PC-3 (cell line): Measurements from ENCODE around the gene FSTL4. TPM values are rescaled to one million over a fixed set of nuclear protein-coding genes. Genes with fewer than 3 reads are reported as not detected.

Experiments used
- ATAC-seq: fragments of 200-7000 bp; cut with Tn5 transposase; 2 replicates; pipeline ENCODE4 v1.9.1; 2020; ENCODE audit warnings: mild to moderate bottlenecking, moderate library complexity
- BruUV-seq: library from RNA; stranded (reverse); fragments of 400-500 nt; replicated peaks from 2 replicates; lab custom pipeline; 2021; lab: Mats Ljungman, UMichigan
- CTCF ChIA-PET: fragments of 300-600 bp; sonication (Branson Sonifier 250); formaldehyde crosslinking; loops from one replicate; lab custom pipeline; 2022; ENCODE audit warnings: antibody characterized with exemption; lab: Charles Lee
- POLR2A ChIA-PET: fragments of 300-600 bp; sonication (Branson Sonifier 250); formaldehyde crosslinking; loops from one replicate; lab custom pipeline; 2022; ENCODE audit warnings: antibody characterized with exemption; ENCODE audit not compliant: unreplicated experiment; lab: Charles Lee
- DNase-seq: peaks from one replicate; pipeline ENCODE4 v3.0.0-alpha.2; 2015
- H2AFZ ChIP-seq: fragments of 300-600 bp; sonication (generic); 2 replicates; pipeline ENCODE4 v1.6.0; 2016; ENCODE audit warnings: antibody characterized with exemption, low read length
- H3F3A ChIP-seq: fragments of 300-600 bp; sonication (generic); one replicate; pipeline ENCODE4 v1.6.0; 2017; ENCODE audit warnings: antibody characterized with exemption, low read length, control low read depth, mild to moderate bottlenecking; ENCODE audit not compliant: unreplicated experiment
- H3K27ac ChIP-seq: fragments of 300-600 bp; sonication (generic); 2 replicates; pipeline ENCODE4 v1.5.1; 2016; ENCODE audit warnings: mild to moderate bottlenecking, low read length
- H3K27me3 ChIP-seq: fragments of 300-600 bp; sonication (generic); 2 replicates; pipeline ENCODE4 v1.6.1; 2016; ENCODE audit warnings: low read length, mixed read lengths
- H3K36me3 ChIP-seq: fragments of 300-600 bp; sonication (generic); 2 replicates; pipeline ENCODE4 v1.6.1; 2016; ENCODE audit warnings: low read depth, mixed run types, low read length, mixed read lengths
- H3K4me1 ChIP-seq: fragments of 300-600 bp; sonication (generic); 2 replicates; pipeline ENCODE4 v1.5.1; 2016; ENCODE audit warnings: low read length; ENCODE audit not compliant: insufficient read depth
- H3K4me2 ChIP-seq: fragments of 300-600 bp; sonication (generic); 2 replicates; pipeline ENCODE4 v1.6.0; 2016; ENCODE audit warnings: low read length
- H3K4me3 ChIP-seq: fragments of 300-600 bp; sonication (generic); 2 replicates; pipeline ENCODE4 v1.5.1; 2016; ENCODE audit warnings: mild to moderate bottlenecking, low read length, mixed read lengths
- H3K79me2 ChIP-seq: fragments of 300-600 bp; sonication (generic); 2 replicates; pipeline ENCODE4 v1.6.1; 2017; ENCODE audit warnings: low read length, mixed read lengths
- H3K9ac ChIP-seq: fragments of 300-600 bp; sonication (generic); 2 replicates; pipeline ENCODE4 v1.6.0; 2016; ENCODE audit warnings: mild to moderate bottlenecking, low read length
- H3K9me2 ChIP-seq: fragments of 300-600 bp; sonication (generic); replicated peaks from 2 replicates; pipeline ENCODE4 v1.6.1; 2016; ENCODE audit warnings: mixed run types, low read length, mixed read lengths
- H3K9me3 ChIP-seq: fragments of 300-600 bp; sonication (generic); 2 replicates; pipeline ENCODE4 v1.6.1; 2016; ENCODE audit warnings: low read length, mixed read lengths
- H4K20me1 ChIP-seq: fragments of 300-600 bp; sonication (generic); 2 replicates; pipeline ENCODE4 v1.6.1; 2016; ENCODE audit warnings: low read length, mixed read lengths
- EZH2 ChIP-seq: fragments of 300-600 bp; sonication (generic); IDR thresholded peaks from one replicate; pipeline ENCODE4 v1.6.1; 2017; ENCODE audit warnings: antibody characterized with exemption, mild to moderate bottlenecking, low read length; ENCODE audit not compliant: unreplicated experiment
- EZH2phosphoT487 ChIP-seq: fragments of 300-600 bp; sonication (generic); IDR thresholded peaks from 2 replicates; pipeline ENCODE4 v1.6.1; 2018; ENCODE audit warnings: mild to moderate bottlenecking, antibody characterized with exemption, low read length, borderline replicate concordance
- intact Hi-C: fragments of 100-400 bp; cut with micrococcal nuclease; formaldehyde crosslinking; loops from 2 replicates; pipeline ENCODE4 v1.9.0; 2023
- total RNA-seq: library from RNA; depleted of rRNA; stranded (reverse); fragments of >200 nt; gene quantifications from 2 replicates; pipeline ENCODE4 v1.2.3, GENCODE V29; 2014
- TF ChIP-seq, protein P1 (sequence below): fragments of 300-600 bp; sonication (generic); conservative IDR thresholded peaks from 2 replicates; pipeline ENCODE4 v1.5.1; 2017; ENCODE audit warnings: antibody characterized with exemption, low read depth, mild to moderate bottlenecking, low read length

FSTL4 gene
- total RNA-seq, 1 experiment from 2014 or later = 4.2 TPM

DNA sequence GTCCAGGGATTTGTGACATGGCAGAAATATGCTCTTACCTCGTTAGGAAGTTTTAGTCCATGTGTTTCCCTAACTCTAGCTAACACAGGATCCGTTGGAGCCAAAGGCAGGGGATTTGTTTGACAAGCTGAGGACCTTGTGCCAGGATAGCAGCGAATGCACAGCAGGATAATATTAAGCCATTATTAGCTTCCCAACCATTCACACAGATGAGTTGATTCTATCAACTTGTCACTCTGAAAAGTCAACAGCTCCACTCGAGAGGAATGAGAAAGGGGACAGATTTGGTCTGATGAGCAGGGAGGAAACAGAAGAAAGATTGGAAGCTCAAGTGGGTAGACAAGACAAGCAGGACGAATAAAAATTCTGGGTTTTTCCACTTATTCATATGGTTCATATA, 106.2 kb downstream of the FSTL4 start:
- Histone ChIP-seq H3K4me2 (no peak overlapping the region), H3K27ac (peak overlapping the region; percentile 39), H3K4me3 (no peak overlapping the region), H3K9me3 (no peaks in the 10 kb centered on the region), H3K4me1 (peaks cover 8% of the 10 kb centered on the region), H3K79me2 (no peaks in the 10 kb centered on the region), H3F3A (no peaks in the 10 kb centered on the region), H3K27me3 (no peaks in the 10 kb centered on the region), H3K9me2 (no peaks in the 10 kb centered on the region), H3K36me3 (no peaks in the 10 kb centered on the region), H4K20me1 (no peaks in the 10 kb centered on the region), H2AFZ (peak overlapping the region; percentile 65; the same call in 1 of the 2 replicates), H3K9ac (no peak overlapping the region)
- no peak for DNase-seq
- no peak for ATAC-seq
- no TSS peak for BruUV-seq
- ChIA-PET CTCF (no interaction called here), POLR2A (no interaction called here)
- TF ChIP-seq EZH2 (no peak), EZH2phosphoT487 (no peak)
- TF ChIP-seq, protein P1, sequence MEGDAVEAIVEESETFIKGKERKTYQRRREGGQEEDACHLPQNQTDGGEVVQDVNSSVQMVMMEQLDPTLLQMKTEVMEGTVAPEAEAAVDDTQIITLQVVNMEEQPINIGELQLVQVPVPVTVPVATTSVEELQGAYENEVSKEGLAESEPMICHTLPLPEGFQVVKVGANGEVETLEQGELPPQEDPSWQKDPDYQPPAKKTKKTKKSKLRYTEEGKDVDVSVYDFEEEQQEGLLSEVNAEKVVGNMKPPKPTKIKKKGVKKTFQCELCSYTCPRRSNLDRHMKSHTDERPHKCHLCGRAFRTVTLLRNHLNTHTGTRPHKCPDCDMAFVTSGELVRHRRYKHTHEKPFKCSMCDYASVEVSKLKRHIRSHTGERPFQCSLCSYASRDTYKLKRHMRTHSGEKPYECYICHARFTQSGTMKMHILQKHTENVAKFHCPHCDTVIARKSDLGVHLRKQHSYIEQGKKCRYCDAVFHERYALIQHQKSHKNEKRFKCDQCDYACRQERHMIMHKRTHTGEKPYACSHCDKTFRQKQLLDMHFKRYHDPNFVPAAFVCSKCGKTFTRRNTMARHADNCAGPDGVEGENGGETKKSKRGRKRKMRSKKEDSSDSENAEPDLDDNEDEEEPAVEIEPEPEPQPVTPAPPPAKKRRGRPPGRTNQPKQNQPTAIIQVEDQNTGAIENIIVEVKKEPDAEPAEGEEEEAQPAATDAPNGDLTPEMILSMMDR = no peak
- intact Hi-C loops = loop anchor here (5.0 kb wide), 1 partner anchor 106 kb away; the partner anchor contains the start of gene FSTL4

DNA sequence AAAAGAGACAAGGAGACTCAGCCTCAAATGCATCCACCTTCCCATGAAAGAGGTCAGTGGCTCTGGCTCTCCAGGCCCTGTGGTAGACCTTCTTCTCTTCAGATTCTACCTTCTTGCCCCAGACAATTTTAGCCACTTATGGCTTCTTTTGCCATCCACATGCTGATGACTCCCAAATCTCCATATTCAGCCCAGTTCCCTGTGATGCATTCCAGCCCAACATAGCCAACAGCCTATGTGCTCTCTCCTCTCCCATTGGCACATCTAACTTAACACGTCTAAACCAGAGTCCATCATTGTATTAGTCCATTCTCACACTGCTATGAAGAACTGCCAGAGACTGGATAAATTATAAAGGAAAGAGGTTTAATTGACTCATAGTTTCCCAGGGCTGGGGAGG, 108.8 kb downstream of the FSTL4 start:
- Histone ChIP-seq H3K27ac (no peak overlapping the region), H2AFZ (no peak overlapping the region), H3K27me3 (no peaks in the 10 kb centered on the region), H3K79me2 (no peaks in the 10 kb centered on the region), H3K9me3 (no peaks in the 10 kb centered on the region), H4K20me1 (no peaks in the 10 kb centered on the region), H3K9ac (no peak overlapping the region), H3K4me2 (no peak overlapping the region), H3K4me1 (peaks cover 8% of the 10 kb centered on the region), H3K4me3 (no peak overlapping the region), H3K36me3 (no peaks in the 10 kb centered on the region), H3K9me2 (no peaks in the 10 kb centered on the region), H3F3A (no peaks in the 10 kb centered on the region)
- no peak for TF ChIP-seq EZH2phosphoT487
- DNase-seq (no peak), ATAC-seq (no peak)
- POLR2A ChIA-PET = no interaction called here
- CTCF ChIA-PET = no interaction called here
- intact Hi-C loops = no loop called here
- BruUV-seq = no TSS peak

DNA sequence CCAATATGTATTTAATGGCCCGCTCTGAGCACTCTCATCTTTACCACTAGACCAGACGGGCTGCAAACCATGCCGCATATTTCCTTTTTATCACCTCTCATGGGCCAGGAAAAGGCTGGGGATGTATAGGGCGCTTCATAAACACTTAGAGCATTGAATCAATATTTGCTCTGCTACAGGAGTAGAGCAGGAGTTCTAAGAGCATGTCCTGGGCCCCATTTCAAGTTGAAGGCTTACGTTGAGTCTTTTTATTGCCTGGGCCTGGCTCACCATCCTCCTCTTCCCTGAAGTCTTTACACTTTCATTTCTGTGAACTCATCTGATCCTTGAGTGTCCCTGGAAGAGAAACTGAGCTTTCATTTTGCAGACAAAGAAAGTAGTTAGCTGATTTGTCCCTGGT, 112.4 kb downstream of the FSTL4 start:
- intact Hi-C loops = no loop called here
- Histone ChIP-seq H3K4me2 (no peak overlapping the region), H3K36me3 (no peaks in the 10 kb centered on the region), H3K4me1 (no peaks in the 10 kb centered on the region), H2AFZ (no peak overlapping the region), H4K20me1 (no peaks in the 10 kb centered on the region), H3K9me3 (no peaks in the 10 kb centered on the region), H3F3A (no peaks in the 10 kb centered on the region), H3K9me2 (no peaks in the 10 kb centered on the region), H3K27ac (no peak overlapping the region), H3K79me2 (no peaks in the 10 kb centered on the region), H3K27me3 (no peaks in the 10 kb centered on the region), H3K9ac (no peak overlapping the region), H3K4me3 (no peak overlapping the region)
- BruUV-seq = no TSS peak
- CTCF ChIA-PET = no interaction called here
- ATAC-seq = peak; percentile 67
- TF ChIP-seq, protein P1 = no peak
- TF ChIP-seq EZH2 (no peak), EZH2phosphoT487 (no peak)
- no peak for DNase-seq
- POLR2A ChIA-PET = no interaction called here
